ENCODE measurements around the gene AREG. TPM values are rescaled to one million over a fixed set of nuclear protein-coding genes. Genes with fewer than 3 reads are reported as not detected.

The AREG gene
- total and polyA plus RNA-seq, 2 donors (not counting 1 experiment from before 2014, with no cell fraction given) = 0.50 to 2.0 TPM

DNA sequence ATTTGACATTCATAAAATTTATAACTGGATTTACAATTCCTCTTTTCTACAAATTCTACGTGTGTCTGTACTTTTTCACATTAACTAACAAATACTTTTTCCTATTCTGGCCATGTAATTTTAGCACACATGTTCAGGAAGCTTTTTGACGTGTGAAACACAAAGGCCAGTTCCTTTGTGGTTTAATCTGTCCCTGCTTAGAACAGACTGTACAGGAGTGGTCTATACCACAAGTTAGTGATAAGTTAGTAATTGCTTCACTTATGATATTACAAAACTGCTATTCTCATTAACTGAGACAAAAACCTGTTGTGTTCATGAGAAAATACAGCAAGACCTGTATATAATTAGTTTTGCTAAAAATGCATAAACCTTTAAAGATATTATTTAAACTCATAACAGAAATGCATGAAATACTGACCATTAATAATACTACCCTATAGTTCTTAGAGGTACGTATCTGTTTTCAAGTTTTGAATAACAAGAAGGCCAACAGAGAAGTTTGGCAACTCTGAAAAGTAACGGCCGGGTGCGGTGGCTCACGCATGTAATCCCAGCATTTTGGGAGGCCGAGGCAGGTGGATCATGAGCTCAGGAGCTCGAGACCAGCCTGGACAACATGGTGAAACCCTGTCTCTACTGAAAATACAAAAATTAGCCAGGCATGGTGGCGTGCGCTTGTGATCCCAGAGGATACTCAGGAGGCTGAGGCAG, 13.7 kb upstream of the AREG start:
- no peak for TF ChIP-seq EZH2 (IDR thresholded peaks at IDR 0.05; ENCODE audit: low read length, missing control alignments)
- TF ChIP-seq, protein P1, sequence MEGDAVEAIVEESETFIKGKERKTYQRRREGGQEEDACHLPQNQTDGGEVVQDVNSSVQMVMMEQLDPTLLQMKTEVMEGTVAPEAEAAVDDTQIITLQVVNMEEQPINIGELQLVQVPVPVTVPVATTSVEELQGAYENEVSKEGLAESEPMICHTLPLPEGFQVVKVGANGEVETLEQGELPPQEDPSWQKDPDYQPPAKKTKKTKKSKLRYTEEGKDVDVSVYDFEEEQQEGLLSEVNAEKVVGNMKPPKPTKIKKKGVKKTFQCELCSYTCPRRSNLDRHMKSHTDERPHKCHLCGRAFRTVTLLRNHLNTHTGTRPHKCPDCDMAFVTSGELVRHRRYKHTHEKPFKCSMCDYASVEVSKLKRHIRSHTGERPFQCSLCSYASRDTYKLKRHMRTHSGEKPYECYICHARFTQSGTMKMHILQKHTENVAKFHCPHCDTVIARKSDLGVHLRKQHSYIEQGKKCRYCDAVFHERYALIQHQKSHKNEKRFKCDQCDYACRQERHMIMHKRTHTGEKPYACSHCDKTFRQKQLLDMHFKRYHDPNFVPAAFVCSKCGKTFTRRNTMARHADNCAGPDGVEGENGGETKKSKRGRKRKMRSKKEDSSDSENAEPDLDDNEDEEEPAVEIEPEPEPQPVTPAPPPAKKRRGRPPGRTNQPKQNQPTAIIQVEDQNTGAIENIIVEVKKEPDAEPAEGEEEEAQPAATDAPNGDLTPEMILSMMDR (conservative IDR thresholded peaks at IDR 0.05 in 1 of 2, IDR thresholded peaks at IDR 0.05 in 1 of 2; ENCODE audit: low read depth in 1 of 2, low read length in 2 of 2) = no peak
- Histone ChIP-seq H3K36me3 (ENCODE audit: control insufficient read depth, insufficient read depth, low read length) (no peaks in the 10 kb centered on the region), H3K4me3 (replicated peaks in 1 of 4; ENCODE audit: control extremely low read depth in 1 of 4, insufficient read depth in 1 of 4, low read depth in 3 of 4, low read length in 4 of 4) (no peak overlapping the region), H3K4me2 (ENCODE audit: extremely low read depth, insufficient read depth, low read length) (no peak overlapping the region), H4K20me1 (ENCODE audit: control insufficient read depth, extremely low read depth, insufficient read depth, low read length) (no peaks in the 10 kb centered on the region), H3K9ac (ENCODE audit: insufficient read depth, low read length) (no peak overlapping the region), H2AFZ (ENCODE audit: low read length) (no peak overlapping the region), H3K27me3 (ENCODE audit: control insufficient read depth, insufficient read depth, low read length) (no peaks in the 10 kb centered on the region), H3K9me3 (ENCODE audit: control insufficient read depth, insufficient read depth, low read depth, low read length) (no peaks in the 10 kb centered on the region), H3K79me2 (ENCODE audit: control insufficient read depth, insufficient read depth, low read length) (no peaks in the 10 kb centered on the region), H3K27ac (ENCODE audit: insufficient read depth, low read length) (no peak overlapping the region), H3K4me1 (ENCODE audit: control insufficient read depth, extremely low read depth, insufficient read depth, low read length) (no peaks in the 10 kb centered on the region)
- DNase-seq (ENCODE audit: low read depth in 2 of 2) = peak in 1 of 2 donors; percentile 92

DNA sequence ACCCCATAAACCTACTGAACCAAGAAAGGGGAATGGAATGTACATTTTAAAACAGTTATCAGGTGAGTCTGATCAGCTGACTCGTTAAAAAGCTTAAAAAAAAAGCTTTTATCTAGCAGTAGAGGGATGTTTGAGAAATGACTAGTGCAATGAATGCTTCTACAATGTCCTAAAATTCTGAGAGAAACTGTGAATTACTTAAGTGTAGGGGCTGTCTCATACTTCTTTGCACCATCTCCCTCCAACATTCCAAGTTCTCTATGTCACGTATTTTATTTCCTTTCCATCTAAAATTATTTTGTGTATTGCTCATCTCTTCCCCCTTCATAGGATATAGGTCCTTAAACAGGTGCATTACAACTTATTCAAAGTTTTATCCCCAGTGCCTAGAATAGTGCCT, 11.9 kb upstream of the AREG start:
- no peaks in the 10 kb centered on the region for H4K20me1 ChIP-seq (ENCODE audit: control insufficient read depth, extremely low read depth, insufficient read depth, low read length)
- H3K79me2 ChIP-seq (ENCODE audit: control insufficient read depth, insufficient read depth, low read length) = no peaks in the 10 kb centered on the region
- no peak overlapping the region for H3K27ac ChIP-seq (ENCODE audit: insufficient read depth, low read length)
- H3K36me3 ChIP-seq (ENCODE audit: control insufficient read depth, insufficient read depth, low read length) = no peaks in the 10 kb centered on the region
- no peak overlapping the region for H3K9ac ChIP-seq (ENCODE audit: insufficient read depth, low read length)
- no peak for TF ChIP-seq EZH2 (IDR thresholded peaks at IDR 0.05; ENCODE audit: low read length, missing control alignments)
- TF ChIP-seq, protein P1 (conservative IDR thresholded peaks at IDR 0.05 in 1 of 2, IDR thresholded peaks at IDR 0.05 in 1 of 2; ENCODE audit: low read depth in 1 of 2, low read length in 2 of 2) = no peak
- no peaks in the 10 kb centered on the region for H3K9me3 ChIP-seq (ENCODE audit: control insufficient read depth, insufficient read depth, low read depth, low read length)
- no peak overlapping the region for H3K4me2 ChIP-seq (ENCODE audit: extremely low read depth, insufficient read depth, low read length)
- H3K27me3 ChIP-seq (ENCODE audit: control insufficient read depth, insufficient read depth, low read length) = no peaks in the 10 kb centered on the region
- no peak overlapping the region for H3K4me3 ChIP-seq (replicated peaks in 1 of 4; ENCODE audit: control extremely low read depth in 1 of 4, insufficient read depth in 1 of 4, low read depth in 3 of 4, low read length in 4 of 4)
- peak in 1 of 2 donors; percentile 25 for DNase-seq (ENCODE audit: low read depth in 2 of 2)
- no peaks in the 10 kb centered on the region for H3K4me1 ChIP-seq (ENCODE audit: control insufficient read depth, extremely low read depth, insufficient read depth, low read length)
- H2AFZ ChIP-seq (ENCODE audit: low read length) = no peak overlapping the region

DNA sequence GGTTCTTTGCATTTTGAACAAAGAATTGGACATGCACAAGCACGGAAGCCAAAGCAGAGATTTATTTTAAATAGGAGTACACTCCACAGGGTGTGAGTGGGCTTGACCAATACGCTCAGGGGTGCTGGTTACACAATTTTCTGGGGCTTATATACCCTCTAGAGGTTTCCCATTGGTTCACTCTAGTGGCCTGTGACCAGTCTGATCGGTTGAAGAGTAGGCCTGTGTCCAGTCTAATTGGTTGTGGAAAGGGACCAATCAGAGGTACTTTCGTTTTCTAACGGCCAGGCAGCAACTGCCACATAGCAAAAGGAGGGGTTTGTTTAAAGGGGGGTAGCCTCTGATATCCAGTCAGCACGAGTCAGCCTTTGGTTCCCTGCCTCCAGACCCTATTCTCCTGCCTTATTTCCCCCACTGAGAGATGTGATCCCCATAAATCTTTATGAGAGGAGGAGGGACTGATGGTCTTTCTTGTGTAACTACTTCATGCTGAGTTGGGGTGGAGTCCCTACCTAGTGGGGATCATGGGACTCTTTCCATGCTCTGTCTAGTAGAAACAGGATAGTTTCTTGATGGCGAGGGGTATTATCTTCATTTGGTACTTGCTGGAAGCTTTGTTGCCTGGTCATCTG, 11.3 kb upstream of the AREG start:
- H3K4me2 ChIP-seq (ENCODE audit: extremely low read depth, insufficient read depth, low read length) = no peak overlapping the region
- H3K27ac ChIP-seq (ENCODE audit: insufficient read depth, low read length) = no peak overlapping the region
- no peaks in the 10 kb centered on the region for H4K20me1 ChIP-seq (ENCODE audit: control insufficient read depth, extremely low read depth, insufficient read depth, low read length)
- H3K9me3 ChIP-seq (ENCODE audit: control insufficient read depth, insufficient read depth, low read depth, low read length) = no peaks in the 10 kb centered on the region
- H3K36me3 ChIP-seq (ENCODE audit: control insufficient read depth, insufficient read depth, low read length) = no peaks in the 10 kb centered on the region
- H3K79me2 ChIP-seq (ENCODE audit: control insufficient read depth, insufficient read depth, low read length) = no peaks in the 10 kb centered on the region
- H3K9ac ChIP-seq (ENCODE audit: insufficient read depth, low read length) = no peak overlapping the region
- H2AFZ ChIP-seq (ENCODE audit: low read length) = no peak overlapping the region
- no peak overlapping the region for H3K4me3 ChIP-seq (replicated peaks in 1 of 4; ENCODE audit: control extremely low read depth in 1 of 4, insufficient read depth in 1 of 4, low read depth in 3 of 4, low read length in 4 of 4)
- no peak for DNase-seq (ENCODE audit: low read depth in 2 of 2)
- TF ChIP-seq EZH2 (IDR thresholded peaks at IDR 0.05; ENCODE audit: low read length, missing control alignments) = no peak
- TF ChIP-seq, protein P1 (conservative IDR thresholded peaks at IDR 0.05 in 1 of 2, IDR thresholded peaks at IDR 0.05 in 1 of 2; ENCODE audit: low read depth in 1 of 2, low read length in 2 of 2) = no peak
- no peaks in the 10 kb centered on the region for H3K27me3 ChIP-seq (ENCODE audit: control insufficient read depth, insufficient read depth, low read length)
- H3K4me1 ChIP-seq (ENCODE audit: control insufficient read depth, extremely low read depth, insufficient read depth, low read length) = no peaks in the 10 kb centered on the region

Measured in fibroblast of lung (primary cell).